Measurements from ENCODE around the gene DTX4. TPM values are rescaled to one million over a fixed set of nuclear protein-coding genes. Genes with fewer than 3 reads are reported as not detected.
A peak's percentile ranks its signal among the peaks of the same experiment; 100 is the strongest.

Gene DTX4
- total RNA-seq, 1 experiment from 2014 or later: 56.7 TPM

DNA sequence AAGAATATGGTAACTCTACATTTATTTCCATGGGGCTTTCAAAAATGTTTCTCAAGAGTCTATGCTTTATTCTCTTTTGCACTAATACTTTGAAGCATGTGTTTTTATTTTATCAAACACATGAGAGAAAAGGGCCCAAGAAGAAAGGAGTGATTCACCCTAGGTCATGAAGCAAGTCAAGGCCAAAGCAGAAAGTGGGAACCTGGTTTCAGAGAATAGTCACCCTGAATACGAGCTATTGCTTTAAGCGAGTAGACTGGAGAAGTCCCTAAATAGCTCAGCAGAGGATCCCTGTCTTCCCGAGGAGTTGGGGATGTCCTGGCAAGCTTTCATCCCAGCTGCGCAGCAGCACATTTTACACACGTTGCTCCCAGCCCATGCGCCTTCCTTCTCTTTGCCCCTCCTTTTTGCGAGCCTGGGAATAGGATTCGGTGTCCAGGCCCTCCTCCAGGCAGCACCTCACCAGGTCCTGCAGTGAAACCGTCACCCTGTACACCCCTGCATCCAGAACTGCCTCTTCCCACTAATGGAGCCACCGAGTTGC is 21.7 kb downstream of the DTX4 start:
- intact Hi-C loops (cut with micrococcal nuclease; ENCODE audit: unreplicated experiment): no loop called here
- no peak for DNase-seq
- no TSS peak for BruUV-seq (replicated peaks)
- Mint-ChIP-seq H3K4me1 (ENCODE audit: low read depth, unreplicated experiment) (peaks cover 34% of the 10 kb centered on the region), H3K27ac (ENCODE audit: unreplicated experiment) (no peak overlapping the region), H3K4me3 (ENCODE audit: low read depth, unreplicated experiment) (no peak overlapping the region), H3K27me3 (ENCODE audit: unreplicated experiment) (no peaks in the 10 kb centered on the region), H3K9me3 (ENCODE audit: low read depth, unreplicated experiment) (no peaks in the 10 kb centered on the region), H3K36me3 (ENCODE audit: insufficient read depth, unreplicated experiment) (peaks cover 50% of the 10 kb centered on the region)
- TF ChIP-seq, protein P1, sequence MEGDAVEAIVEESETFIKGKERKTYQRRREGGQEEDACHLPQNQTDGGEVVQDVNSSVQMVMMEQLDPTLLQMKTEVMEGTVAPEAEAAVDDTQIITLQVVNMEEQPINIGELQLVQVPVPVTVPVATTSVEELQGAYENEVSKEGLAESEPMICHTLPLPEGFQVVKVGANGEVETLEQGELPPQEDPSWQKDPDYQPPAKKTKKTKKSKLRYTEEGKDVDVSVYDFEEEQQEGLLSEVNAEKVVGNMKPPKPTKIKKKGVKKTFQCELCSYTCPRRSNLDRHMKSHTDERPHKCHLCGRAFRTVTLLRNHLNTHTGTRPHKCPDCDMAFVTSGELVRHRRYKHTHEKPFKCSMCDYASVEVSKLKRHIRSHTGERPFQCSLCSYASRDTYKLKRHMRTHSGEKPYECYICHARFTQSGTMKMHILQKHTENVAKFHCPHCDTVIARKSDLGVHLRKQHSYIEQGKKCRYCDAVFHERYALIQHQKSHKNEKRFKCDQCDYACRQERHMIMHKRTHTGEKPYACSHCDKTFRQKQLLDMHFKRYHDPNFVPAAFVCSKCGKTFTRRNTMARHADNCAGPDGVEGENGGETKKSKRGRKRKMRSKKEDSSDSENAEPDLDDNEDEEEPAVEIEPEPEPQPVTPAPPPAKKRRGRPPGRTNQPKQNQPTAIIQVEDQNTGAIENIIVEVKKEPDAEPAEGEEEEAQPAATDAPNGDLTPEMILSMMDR (IDR thresholded peaks at IDR 0.05; ENCODE audit: unreplicated experiment): no peak
- CTCF ChIA-PET: interaction anchor here (0.6 to 0.8 kb wide), 3 partner anchors 9 to 215 kb away, joined by 3 read pairs; partner anchors contain the start of gene FAM111A

DNA sequence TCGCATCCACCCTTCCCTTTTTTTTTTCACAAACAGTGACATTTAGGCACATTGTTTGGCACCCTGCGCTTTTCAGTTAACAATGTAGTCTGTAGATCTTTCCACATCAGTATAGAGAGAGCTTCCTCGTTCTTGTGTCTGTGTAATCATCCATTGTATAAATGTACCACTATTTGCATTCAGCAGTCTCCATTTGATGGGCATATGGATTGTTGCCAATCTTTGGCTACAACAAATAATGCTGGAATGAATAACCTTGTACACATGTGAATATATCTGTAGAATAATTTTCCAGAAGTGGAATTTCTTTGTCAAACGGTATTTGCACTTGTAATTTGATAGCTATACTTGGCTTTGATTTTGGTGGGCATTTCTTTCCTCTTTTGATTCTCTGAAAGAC is 23.7 kb downstream of the DTX4 start:
- CTCF ChIA-PET: no interaction called here
- H3K9me3 Mint-ChIP-seq (ENCODE audit: low read depth, unreplicated experiment): no peaks in the 10 kb centered on the region
- BruUV-seq (replicated peaks): no TSS peak
- peak overlapping the region; percentile 1 for H3K27ac Mint-ChIP-seq (ENCODE audit: unreplicated experiment)
- no peak for DNase-seq
- H3K27me3 Mint-ChIP-seq (ENCODE audit: unreplicated experiment): no peaks in the 10 kb centered on the region
- peaks cover 14% of the 10 kb centered on the region for H3K4me1 Mint-ChIP-seq (ENCODE audit: low read depth, unreplicated experiment)
- H3K4me3 Mint-ChIP-seq (ENCODE audit: low read depth, unreplicated experiment): no peak overlapping the region
- peaks cover 44% of the 10 kb centered on the region for H3K36me3 Mint-ChIP-seq (ENCODE audit: insufficient read depth, unreplicated experiment)
- TF ChIP-seq, protein P1 (IDR thresholded peaks at IDR 0.05; ENCODE audit: unreplicated experiment): no peak
- intact Hi-C loops (cut with micrococcal nuclease; ENCODE audit: unreplicated experiment): no loop called here

DNA sequence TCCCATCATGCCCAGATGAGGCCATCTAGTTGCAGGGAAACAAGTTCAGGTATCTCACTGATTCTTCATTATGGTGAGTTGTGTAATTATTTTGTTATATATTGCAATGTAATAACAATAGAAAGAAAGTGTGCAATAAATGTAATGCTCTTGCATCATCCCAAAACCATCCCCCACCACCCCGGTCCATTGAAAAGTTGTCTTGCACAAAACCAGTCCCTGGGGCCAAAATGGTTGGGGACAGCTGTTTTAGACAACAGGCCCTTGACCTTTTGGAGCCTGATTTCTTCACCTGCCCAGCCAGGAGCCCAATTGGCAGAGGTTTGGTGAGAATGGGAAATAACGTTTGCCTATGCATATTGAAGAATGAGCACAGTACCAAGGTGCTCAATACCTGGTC is 24.8 kb downstream of the DTX4 start:
- intact Hi-C loops (cut with micrococcal nuclease; ENCODE audit: unreplicated experiment): no loop called here
- DNase-seq: no peak
- CTCF ChIA-PET: no interaction called here
- H3K4me1 Mint-ChIP-seq (ENCODE audit: low read depth, unreplicated experiment): peaks cover 8% of the 10 kb centered on the region
- H3K27me3 Mint-ChIP-seq (ENCODE audit: unreplicated experiment): no peaks in the 10 kb centered on the region
- H3K27ac Mint-ChIP-seq (ENCODE audit: unreplicated experiment): no peak overlapping the region
- TF ChIP-seq, protein P1 (IDR thresholded peaks at IDR 0.05; ENCODE audit: unreplicated experiment): no peak
- H3K4me3 Mint-ChIP-seq (ENCODE audit: low read depth, unreplicated experiment): no peak overlapping the region
- peaks cover 42% of the 10 kb centered on the region for H3K36me3 Mint-ChIP-seq (ENCODE audit: insufficient read depth, unreplicated experiment)
- H3K9me3 Mint-ChIP-seq (ENCODE audit: low read depth, unreplicated experiment): no peaks in the 10 kb centered on the region
- no TSS peak for BruUV-seq (replicated peaks)

DNA sequence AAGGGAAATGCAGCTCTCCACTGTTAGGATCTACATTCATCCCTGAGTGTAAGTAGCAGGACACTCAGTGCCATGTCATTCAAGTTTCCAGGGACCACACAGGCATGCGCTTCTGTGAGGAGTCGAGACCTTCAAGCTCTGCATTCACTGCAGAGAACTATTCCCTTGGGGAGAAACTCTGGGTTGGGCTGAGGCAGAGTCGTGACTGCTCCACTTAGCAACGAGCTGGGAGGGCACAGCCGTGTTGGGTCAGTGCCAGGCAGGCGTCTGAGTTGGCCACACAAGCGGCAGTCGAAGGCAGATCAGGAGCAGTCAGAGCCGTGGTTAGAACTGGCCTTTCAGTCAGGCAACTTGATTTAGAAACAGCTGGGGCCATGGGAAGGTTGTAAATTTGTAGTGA is 26.1 kb downstream of the DTX4 start:
- intact Hi-C loops (cut with micrococcal nuclease; ENCODE audit: unreplicated experiment): no loop called here
- H3K27me3 Mint-ChIP-seq (ENCODE audit: unreplicated experiment): no peaks in the 10 kb centered on the region
- TF ChIP-seq, protein P1 (IDR thresholded peaks at IDR 0.05; ENCODE audit: unreplicated experiment): no peak
- peaks cover 38% of the 10 kb centered on the region for H3K36me3 Mint-ChIP-seq (ENCODE audit: insufficient read depth, unreplicated experiment)
- H3K9me3 Mint-ChIP-seq (ENCODE audit: low read depth, unreplicated experiment): no peaks in the 10 kb centered on the region
- BruUV-seq (replicated peaks): no TSS peak
- no peak overlapping the region for H3K4me3 Mint-ChIP-seq (ENCODE audit: low read depth, unreplicated experiment)
- CTCF ChIA-PET: interaction anchor here (0.6 to 0.9 kb wide), 2 partner anchors 12 to 91 kb away, joined by 4 to 5 read pairs; partner anchors contain the start of gene FAM111B
- H3K27ac Mint-ChIP-seq (ENCODE audit: unreplicated experiment): no peak overlapping the region
- peaks cover 8% of the 10 kb centered on the region for H3K4me1 Mint-ChIP-seq (ENCODE audit: low read depth, unreplicated experiment)
- DNase-seq: no peak

All from Calu3 (cell line).